ENCODE measurements around the gene TMEM30A.

Gene TMEM30A

DNA sequence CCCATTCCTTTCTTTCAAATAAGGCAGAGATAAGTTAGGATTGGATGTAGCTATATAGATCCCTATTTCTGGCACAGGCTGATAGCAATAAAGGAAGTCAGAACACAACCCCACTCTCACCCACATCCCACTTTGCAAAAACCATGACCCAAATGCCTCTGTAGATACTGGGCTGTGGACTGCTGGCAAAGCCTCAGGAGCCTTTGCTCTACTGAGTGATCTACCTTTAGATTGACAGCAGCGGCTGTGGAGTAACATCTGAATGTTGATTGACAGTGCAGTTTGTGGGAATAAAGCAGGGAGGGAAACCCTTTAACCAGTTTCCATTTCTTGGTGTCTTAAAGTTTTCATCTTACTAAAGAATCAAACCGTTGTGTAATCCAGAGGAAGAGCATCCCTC lies 6.7 kb upstream of the TMEM30A start:
- DNase-seq = no peak

- no peak for DNase-seq
Observed at GRCh38 chr6:75290136-75290945, 5.7 kb upstream of the TMEM30A start.

GRCh38 chr6:75288023-75288422 lies 3.4 kb upstream of the TMEM30A start:
- no peak for DNase-seq

DNA sequence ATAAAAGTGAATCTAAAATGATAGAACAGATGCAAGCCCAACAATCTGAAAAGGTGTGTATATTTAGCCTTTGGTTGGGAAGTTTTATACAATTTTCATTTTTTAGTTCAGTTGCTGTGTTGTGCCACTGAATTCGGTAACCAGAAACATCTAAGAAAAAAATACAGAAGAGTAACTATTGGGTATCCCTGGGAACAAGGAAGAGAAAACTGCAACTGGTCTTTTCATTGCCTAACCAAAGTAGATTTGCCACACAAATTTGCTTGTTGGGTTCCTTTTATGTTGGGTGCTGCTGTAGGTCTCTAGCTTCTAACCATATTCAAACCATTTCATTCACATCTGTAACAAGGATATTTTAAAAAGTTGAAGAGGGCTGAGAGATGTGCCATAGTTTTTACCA lies 2.8 kb upstream of the TMEM30A start:
- no peak for DNase-seq

- no peak for DNase-seq
Observed at GRCh38 chr6:75286955-75287354, 2.4 kb upstream of the TMEM30A start.

GRCh38 chr6:75285283-75285639 lies 669 bp upstream of the TMEM30A start:
- no peak for DNase-seq

- DNase-seq = no peak
Observed at GRCh38 chr6:75283907-75284631, 523 bp downstream of the TMEM30A start.

DNA sequence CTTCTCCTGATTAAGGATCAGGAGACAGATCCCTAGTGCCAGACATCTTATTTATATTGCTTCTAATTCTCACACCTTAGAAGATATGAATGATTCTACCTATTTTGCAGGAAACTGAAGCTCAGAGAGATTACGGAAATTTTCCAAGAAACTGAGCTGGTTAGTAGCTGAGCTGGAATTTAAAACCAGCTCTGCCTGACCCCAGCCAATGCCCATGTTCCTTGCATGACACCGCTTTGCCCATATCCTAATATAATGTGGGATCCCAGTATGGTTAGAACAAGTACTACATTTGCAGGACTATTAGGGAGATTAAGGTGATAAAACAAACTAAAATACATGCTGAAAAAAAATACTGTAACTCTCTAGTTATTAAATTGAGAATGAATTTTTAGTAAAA lies 1.9 kb downstream of the TMEM30A start:
- DNase-seq = no peak

DNA sequence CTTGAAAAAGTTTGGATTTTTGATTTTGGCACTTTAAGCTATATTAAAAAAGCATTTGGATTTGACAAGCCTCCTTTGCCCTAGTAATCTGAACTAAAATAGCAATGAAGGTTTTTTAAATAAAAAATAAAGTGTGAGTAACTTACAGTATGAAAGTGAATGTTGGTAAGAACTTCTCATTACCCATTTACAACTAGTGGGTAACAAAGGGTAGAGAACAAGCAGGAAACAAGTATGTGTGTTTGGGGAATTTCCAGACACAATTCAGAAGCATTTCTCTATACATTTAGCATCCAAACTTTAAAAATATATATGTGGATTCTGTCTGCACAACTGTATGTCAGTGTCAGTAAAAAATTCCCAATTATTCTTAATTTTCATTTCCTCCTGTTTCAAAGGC lies 2.9 kb downstream of the TMEM30A start:
- no peak for DNase-seq

DNA sequence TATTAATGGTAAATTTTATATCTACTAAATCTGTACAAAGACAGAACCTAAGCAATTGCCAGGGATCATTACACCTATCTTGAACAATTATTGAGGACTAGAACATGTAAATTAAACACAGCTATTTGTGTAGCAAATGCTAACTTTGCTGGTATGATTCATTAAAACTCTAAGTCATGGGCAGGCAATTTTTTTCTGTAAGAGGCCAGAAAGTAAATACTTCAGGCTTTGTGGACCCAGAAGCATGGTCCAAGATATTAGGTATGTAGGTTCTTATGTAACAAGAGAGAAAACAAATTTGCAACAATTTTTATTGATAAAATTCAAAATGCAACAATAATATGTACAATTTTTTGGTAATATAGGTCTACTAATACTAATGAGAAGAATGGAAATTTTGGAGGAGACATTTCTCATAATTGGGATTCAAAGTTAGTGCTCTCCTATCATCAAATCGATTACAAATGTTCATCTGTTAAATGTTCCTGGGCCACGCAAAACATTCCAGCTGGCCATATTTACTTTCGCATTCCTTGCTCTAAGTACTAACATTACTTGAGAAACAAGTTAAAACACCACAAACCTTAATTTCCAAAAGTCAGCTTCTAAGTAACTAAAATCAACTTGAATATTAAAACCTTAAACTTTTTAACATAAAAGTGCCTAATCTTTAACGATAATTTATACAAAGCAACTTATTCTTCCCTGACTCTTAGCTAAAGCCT lies 4.3 kb downstream of the TMEM30A start:
- DNase-seq = no peak

- no peak for DNase-seq
Observed at GRCh38 chr6:75279418-75279817, 5.2 kb downstream of the TMEM30A start.

DNA sequence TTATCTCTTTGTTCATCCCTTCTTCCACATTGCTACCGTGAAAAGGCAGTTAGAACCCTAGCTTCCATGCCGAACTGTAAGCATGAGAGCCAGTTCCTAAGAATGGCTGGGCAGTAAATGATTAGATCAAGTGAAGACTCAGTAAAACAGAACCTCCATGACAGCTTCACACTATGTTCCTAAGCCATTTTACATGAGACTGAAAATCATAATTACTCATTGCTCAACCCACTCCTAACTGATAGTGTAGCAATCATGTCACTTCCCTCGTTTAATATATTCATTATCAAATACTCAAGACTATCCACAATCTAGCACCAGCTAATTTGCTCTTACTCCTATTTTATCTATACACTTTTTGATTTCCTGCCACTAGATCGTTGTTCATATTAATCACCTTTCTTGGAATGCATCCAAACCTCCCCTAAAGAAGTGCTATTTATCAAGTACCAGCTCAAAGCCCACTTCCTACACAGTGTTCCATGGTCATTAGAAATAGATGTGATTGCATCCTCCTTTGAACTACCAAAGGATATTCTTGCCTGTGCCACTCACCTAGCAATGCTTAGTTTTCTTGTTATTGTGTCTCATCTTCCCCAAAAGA lies 6.0 kb downstream of the TMEM30A start:
- no peak for DNase-seq

- no peak for DNase-seq
Observed at GRCh38 chr6:75275067-75275466, 9.5 kb downstream of the TMEM30A start.

- no peak for DNase-seq
Observed at GRCh38 chr6:75273009-75273408, 11.6 kb downstream of the TMEM30A start.

- DNase-seq = no peak
Observed at GRCh38 chr6:75272145-75272840, 12.3 kb downstream of the TMEM30A start.

GRCh38 chr6:75268988-75269354 lies 15.6 kb downstream of the TMEM30A start:
- DNase-seq = no peak

DNA sequence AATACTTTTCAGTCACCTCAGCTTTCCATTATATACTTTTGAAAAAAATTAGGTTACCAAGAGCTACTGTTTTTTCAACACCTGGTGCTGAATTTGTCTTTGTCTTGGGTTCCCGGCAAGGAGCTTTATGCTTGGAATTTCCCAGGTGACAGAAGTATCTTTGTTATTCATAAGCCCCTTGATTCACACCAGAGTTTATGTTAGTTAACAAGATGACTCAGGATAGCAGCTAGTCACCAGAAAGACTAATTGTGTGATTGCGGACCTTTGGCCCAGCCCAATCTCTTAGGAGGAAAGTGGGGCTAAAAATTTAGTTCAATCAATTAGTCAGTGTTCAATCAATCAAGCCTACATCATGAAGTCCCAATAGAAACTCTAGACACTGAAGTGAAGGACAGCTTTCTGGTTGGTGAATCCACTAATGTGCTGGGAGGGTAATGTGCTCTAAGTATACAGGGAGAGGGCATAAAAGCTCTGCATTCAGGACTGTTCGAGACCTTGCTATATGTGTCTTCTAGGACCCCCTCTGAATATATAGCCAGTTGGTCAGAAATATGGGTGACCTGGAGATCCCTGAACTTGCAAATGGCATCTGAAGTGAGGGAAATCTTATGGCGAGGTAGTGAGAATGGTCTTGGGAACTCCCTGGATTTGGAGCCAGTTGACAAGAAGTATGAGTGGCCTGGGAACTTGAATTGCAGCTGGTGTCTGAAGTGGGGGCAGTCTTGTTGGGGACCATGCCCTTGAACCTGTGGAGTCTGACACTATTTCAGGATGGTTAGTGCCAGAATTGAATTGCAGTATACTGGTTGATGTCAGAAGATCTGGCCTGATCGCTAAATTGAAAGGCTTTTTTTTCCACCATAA lies 16.2 kb downstream of the TMEM30A start:
- DNase-seq = no peak

DNA sequence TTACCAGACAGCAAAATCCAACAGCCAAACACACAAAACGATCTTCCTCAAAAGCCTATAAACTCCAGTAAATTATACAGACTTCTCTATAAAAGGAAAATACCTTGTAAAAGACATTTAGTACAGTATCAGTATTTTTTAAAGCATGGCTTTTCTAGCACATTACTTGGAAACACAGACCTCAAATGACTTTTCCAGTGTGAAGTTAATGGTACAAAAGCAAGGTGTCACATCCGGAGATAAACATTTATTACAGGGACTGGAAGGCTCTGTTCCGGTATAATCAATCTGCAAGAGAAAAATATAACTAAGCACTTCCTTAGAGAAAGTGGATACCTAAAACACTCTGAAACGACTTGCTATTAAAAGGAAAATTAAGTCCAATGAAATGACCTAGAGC lies 17.1 kb downstream of the TMEM30A start:
- DNase-seq = no peak

DNA sequence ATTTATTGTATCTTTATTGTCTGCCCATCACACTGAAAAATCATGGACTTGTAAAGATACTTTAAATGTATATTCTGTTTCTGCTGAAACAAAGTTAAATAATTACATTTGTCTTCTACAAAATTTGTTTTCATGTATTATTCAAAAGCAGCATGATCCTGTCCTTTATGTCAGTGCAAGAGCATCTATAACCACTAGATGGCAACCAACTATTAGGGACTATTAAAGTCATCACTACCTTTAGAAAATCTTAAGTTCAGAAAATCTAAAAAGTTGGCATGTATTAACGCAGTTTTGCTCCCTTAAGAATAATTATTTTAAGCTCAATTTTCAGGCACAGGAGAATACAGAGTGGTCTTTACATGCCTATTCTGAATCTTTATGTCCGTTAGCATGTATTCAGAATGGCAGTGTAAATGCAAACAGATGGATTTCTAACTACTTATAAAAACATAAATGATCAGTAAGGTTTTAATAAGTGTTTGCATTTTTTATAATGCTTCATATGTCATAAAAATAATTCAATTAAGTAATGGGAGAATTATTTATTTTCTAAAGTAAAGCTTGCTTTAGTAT lies 17.8 kb downstream of the TMEM30A start:
- DNase-seq = no peak

GRCh38 chr6:75263401-75263750 lies 21.2 kb downstream of the TMEM30A start:
- no peak for DNase-seq

GRCh38 chr6:75262716-75263400 lies 21.7 kb downstream of the TMEM30A start:
- no peak for DNase-seq
